Measurements from ENCODE around the gene RAC3. TPM values are rescaled to one million over a fixed set of nuclear protein-coding genes. Genes with fewer than 3 reads are reported as not detected.
A peak's percentile ranks its signal among the peaks of the same experiment; 100 is the strongest.

Gene RAC3
- total and polyA plus RNA-seq, 8 donors: 0.97 to 12.6 (median 2.5) TPM

GRCh38 chr17:81999587-81999975 is 31.9 kb upstream of the RAC3 start:
- FAIRE-seq: no peak
- no peaks in the 10 kb centered on the region for H3K9me3 ChIP-seq
- no peak overlapping the region for H3K4me3 ChIP-seq
- no peaks in the 10 kb centered on the region for H3K36me3 ChIP-seq
- ATAC-seq: no peak
- H3K27me3 ChIP-seq: no peaks in the 10 kb centered on the region
- TF ChIP-seq CTCF (IDR thresholded peaks at IDR 0.05): no peak
- no peaks in the 10 kb centered on the region for H3K4me1 ChIP-seq
- DNase-seq: no peak
- intact Hi-C loops (cut with DNase I): no loop called here
- WGBS, 2 donors: 90 to 92% methylated on average over 12 of the region's 12 CpGs
- no peak overlapping the region for H3K27ac ChIP-seq

GRCh38 chr17:81999976-82000802 is 31.3 kb upstream of the RAC3 start:
- no peak for ATAC-seq
- no peak for TF ChIP-seq CTCF (IDR thresholded peaks at IDR 0.05)

GRCh38 chr17:82000803-82001570 is 30.5 kb upstream of the RAC3 start:
- intact Hi-C loops (cut with DNase I): no loop called here
- ATAC-seq (no peak), DNase-seq (peak in 2 of 6 donors; percentile 28 to 69), FAIRE-seq (no peak)
- 83 to 85% methylated on average over 32 of the region's 32 CpGs for WGBS, 2 donors
- H3K9me3 ChIP-seq: no peaks in the 10 kb centered on the region
- no peak overlapping the region for H3K4me3 ChIP-seq
- TF ChIP-seq CTCF (IDR thresholded peaks at IDR 0.05): no peak
- H3K36me3 ChIP-seq: no peaks in the 10 kb centered on the region
- H3K27ac ChIP-seq: no peak overlapping the region
- no peaks in the 10 kb centered on the region for H3K27me3 ChIP-seq
- no peaks in the 10 kb centered on the region for H3K4me1 ChIP-seq

More at GRCh38 chr17:81999976-82000802, 31.3 kb upstream of the RAC3 start:
- intact Hi-C loops (cut with DNase I): no loop called here
- DNase-seq (peak in 2 of 6 donors; percentile 27 to 72), FAIRE-seq (no peak)
- H3K4me3 ChIP-seq: no peak overlapping the region
- H3K9me3 ChIP-seq: no peaks in the 10 kb centered on the region
- H3K36me3 ChIP-seq: no peaks in the 10 kb centered on the region
- H3K27ac ChIP-seq: no peak overlapping the region
- no peaks in the 10 kb centered on the region for H3K4me1 ChIP-seq
- 81 to 86% methylated on average over 36 of the region's 36 CpGs for WGBS, 2 donors
- H3K27me3 ChIP-seq: no peaks in the 10 kb centered on the region

- ATAC-seq (no peak), DNase-seq (peak in 1 of 6 donors; percentile 28), FAIRE-seq (no peak)
- no peaks in the 10 kb centered on the region for H3K27me3 ChIP-seq
- no peaks in the 10 kb centered on the region for H3K4me1 ChIP-seq
- no peaks in the 10 kb centered on the region for H3K9me3 ChIP-seq
- WGBS, 2 donors: 87 to 88% methylated on average over 15 to 17 of the region's 17 CpGs
- no peak overlapping the region for H3K4me3 ChIP-seq
- H3K36me3 ChIP-seq: no peaks in the 10 kb centered on the region
- TF ChIP-seq CTCF (IDR thresholded peaks at IDR 0.05): no peak
- no peak overlapping the region for H3K27ac ChIP-seq
- intact Hi-C loops (cut with DNase I): no loop called here
These were observed 29.9 kb upstream of the RAC3 start for GRCh38 chr17:82001571-82002056.

All from pancreas (tissue), 10 donors.